IPS-20b (cell line): ENCODE data around the gene MYOF.

Experiments used
- H3K27ac ChIP-seq: one replicate; pipeline ENCODE4 v1.5.1; 2013; ENCODE audit warnings: low read length
- H3K27me3 ChIP-seq: 2 replicates; pipeline ENCODE4 v1.6.1; 2013; ENCODE audit warnings: mild to moderate bottlenecking, low read length, inconsistent platforms; ENCODE audit not compliant: insufficient read depth
- H3K36me3 ChIP-seq: 2 replicates; pipeline ENCODE4 v1.6.1; 2013; ENCODE audit warnings: low read depth, mild to moderate bottlenecking, inconsistent platforms, low read length, moderate library complexity; ENCODE audit not compliant: insufficient read depth
- H3K4me1 ChIP-seq: 2 replicates; pipeline ENCODE4 v1.6.1; 2013; ENCODE audit warnings: mild to moderate bottlenecking, control low read depth, inconsistent platforms, low read length, moderate library complexity; ENCODE audit not compliant: insufficient read depth
- H3K4me3 ChIP-seq: 2 replicates; pipeline ENCODE4 v1.5.1; 2013; ENCODE audit warnings: mild to moderate bottlenecking, low read length, inconsistent platforms
- H3K9ac ChIP-seq: 2 replicates; pipeline ENCODE4 v1.6.1; 2013; ENCODE audit warnings: low read depth, mild to moderate bottlenecking, inconsistent platforms, low read length, moderate library complexity
- H3K9me3 ChIP-seq: 2 replicates; pipeline ENCODE4 v1.6.1; 2013; ENCODE audit warnings: mild to moderate bottlenecking, low read depth, low read length, inconsistent platforms; ENCODE audit not compliant: insufficient read depth

The MYOF gene

GRCh38 chr10:93417266-93417665, 64.9 kb downstream of the MYOF start:
- Histone ChIP-seq H3K27me3 (no peaks in the 10 kb centered on the region), H3K27ac (no peak overlapping the region), H3K9me3 (no peaks in the 10 kb centered on the region), H3K4me3 (no peak overlapping the region), H3K9ac (no peak overlapping the region), H3K4me1 (peaks cover 15% of the 10 kb centered on the region), H3K36me3 (no peaks in the 10 kb centered on the region)

- H3K27ac ChIP-seq = no peak overlapping the region
- H3K27me3 ChIP-seq = no peaks in the 10 kb centered on the region
- no peaks in the 10 kb centered on the region for H3K9me3 ChIP-seq
- peaks cover 11% of the 10 kb centered on the region for H3K4me1 ChIP-seq
- H3K9ac ChIP-seq = no peak overlapping the region
- H3K4me3 ChIP-seq = no peak overlapping the region
- no peaks in the 10 kb centered on the region for H3K36me3 ChIP-seq
These were observed 65.3 kb downstream of the MYOF start for GRCh38 chr10:93416824-93417223.

- Histone ChIP-seq H3K4me3 (no peak overlapping the region), H3K9me3 (no peaks in the 10 kb centered on the region), H3K36me3 (no peaks in the 10 kb centered on the region), H3K27me3 (no peaks in the 10 kb centered on the region), H3K27ac (no peak overlapping the region), H3K4me1 (peaks cover 4% of the 10 kb centered on the region; the same call in 1 of the 2 replicates), H3K9ac (no peak overlapping the region)
These were observed 66.4 kb downstream of the MYOF start for GRCh38 chr10:93415693-93416092.

GRCh38 chr10:93413252-93413689, 68.9 kb downstream of the MYOF start:
- H3K36me3 ChIP-seq = no peaks in the 10 kb centered on the region
- H3K27ac ChIP-seq = no peak overlapping the region
- H3K9ac ChIP-seq = no peak overlapping the region
- no peak overlapping the region for H3K4me3 ChIP-seq
- no peaks in the 10 kb centered on the region for H3K27me3 ChIP-seq
- H3K4me1 ChIP-seq = no peaks in the 10 kb centered on the region
- H3K9me3 ChIP-seq = no peaks in the 10 kb centered on the region

GRCh38 chr10:93412801-93413200, 69.3 kb downstream of the MYOF start:
- Histone ChIP-seq H3K9ac (no peak overlapping the region), H3K27ac (no peak overlapping the region), H3K27me3 (no peaks in the 10 kb centered on the region), H3K4me3 (no peak overlapping the region), H3K36me3 (no peaks in the 10 kb centered on the region), H3K9me3 (no peaks in the 10 kb centered on the region), H3K4me1 (no peaks in the 10 kb centered on the region)

- Histone ChIP-seq H3K4me1 (peaks cover 3% of the 10 kb centered on the region; the same call in 1 of the 2 replicates), H3K27ac (no peak overlapping the region)
These were observed 71.3 kb downstream of the MYOF start for GRCh38 chr10:93410697-93411348.

GRCh38 chr10:93408783-93409182, 73.4 kb downstream of the MYOF start:
- Histone ChIP-seq H3K9ac (no peak overlapping the region), H3K27me3 (no peaks in the 10 kb centered on the region), H3K9me3 (no peaks in the 10 kb centered on the region), H3K36me3 (no peaks in the 10 kb centered on the region), H3K27ac (no peak overlapping the region), H3K4me1 (peaks cover 3% of the 10 kb centered on the region; the same call in 1 of the 2 replicates), H3K4me3 (no peak overlapping the region)

More at GRCh38 chr10:93410697-93411348, 71.3 kb downstream of the MYOF start:
- H3K36me3 ChIP-seq = no peaks in the 10 kb centered on the region
- no peaks in the 10 kb centered on the region for H3K9me3 ChIP-seq
- H3K27me3 ChIP-seq = no peaks in the 10 kb centered on the region
- H3K9ac ChIP-seq = no peak overlapping the region
- no peak overlapping the region for H3K4me3 ChIP-seq

GRCh38 chr10:93406364-93407145, 75.6 kb downstream of the MYOF start:
- no peak overlapping the region for H3K9ac ChIP-seq

GRCh38 chr10:93404048-93404354, 78.1 kb downstream of the MYOF start:
- no peaks in the 10 kb centered on the region for H3K36me3 ChIP-seq
- no peak overlapping the region for H3K27ac ChIP-seq
- H3K9me3 ChIP-seq = no peaks in the 10 kb centered on the region
- no peak overlapping the region for H3K4me3 ChIP-seq
- no peak overlapping the region for H3K9ac ChIP-seq
- peaks cover 3% of the 10 kb centered on the region; the same call in 1 of the 2 replicates for H3K4me1 ChIP-seq
- no peaks in the 10 kb centered on the region for H3K27me3 ChIP-seq

More at GRCh38 chr10:93406364-93407145, 75.6 kb downstream of the MYOF start:
- no peak overlapping the region for H3K27ac ChIP-seq
- H3K27me3 ChIP-seq = no peaks in the 10 kb centered on the region
- no peaks in the 10 kb centered on the region for H3K36me3 ChIP-seq
- H3K9me3 ChIP-seq = no peaks in the 10 kb centered on the region
- H3K4me1 ChIP-seq = peaks cover 3% of the 10 kb centered on the region; the same call in 1 of the 2 replicates
- no peak overlapping the region for H3K4me3 ChIP-seq

GRCh38 chr10:93403152-93404047, 78.7 kb downstream of the MYOF start:
- Histone ChIP-seq H3K27me3 (no peaks in the 10 kb centered on the region), H3K4me1 (peaks cover 3% of the 10 kb centered on the region; the same call in 1 of the 2 replicates), H3K27ac (no peak overlapping the region), H3K36me3 (no peaks in the 10 kb centered on the region), H3K4me3 (no peak overlapping the region), H3K9ac (no peak overlapping the region), H3K9me3 (no peaks in the 10 kb centered on the region)

GRCh38 chr10:93402192-93402591, 79.9 kb downstream of the MYOF start:
- no peaks in the 10 kb centered on the region for H3K9me3 ChIP-seq
- no peak overlapping the region for H3K27ac ChIP-seq
- H3K9ac ChIP-seq = no peak overlapping the region
- no peak overlapping the region for H3K4me3 ChIP-seq
- H3K36me3 ChIP-seq = no peaks in the 10 kb centered on the region
- no peaks in the 10 kb centered on the region for H3K27me3 ChIP-seq
- H3K4me1 ChIP-seq = peaks cover 3% of the 10 kb centered on the region; the same call in 1 of the 2 replicates
